ENCODE data around the gene EIF6.
"Not testable (repeated sequence)": the region's sequence is repeated elsewhere in the genome, so short reads cannot be mapped to it uniquely, and the experiment has no call there.

DNA sequence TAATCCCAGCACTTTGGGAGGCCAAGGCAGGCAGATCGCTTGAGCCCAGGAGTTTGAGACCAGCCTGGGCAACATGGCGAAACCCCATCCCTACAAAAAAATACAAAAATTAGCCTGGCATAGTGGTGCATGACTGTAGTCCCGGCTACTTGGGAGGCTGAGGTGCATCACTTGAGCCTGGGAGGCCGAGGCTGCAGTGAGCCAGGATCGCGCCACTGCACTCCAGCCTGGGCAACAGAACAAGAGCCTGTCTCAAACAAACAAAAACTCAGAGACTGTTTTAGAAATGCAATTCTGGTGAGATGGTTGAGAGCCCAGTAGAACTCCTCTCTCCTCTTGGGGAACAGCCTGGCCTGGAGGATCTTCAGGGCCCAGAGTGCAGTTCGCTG lies 31.1 kb upstream of the EIF6 start:
- not testable (repeated sequence) for TF ChIP-seq POLR2A, EP300 (IDR thresholded peaks at IDR 0.05)
- TF ChIP-seq, protein P1, sequence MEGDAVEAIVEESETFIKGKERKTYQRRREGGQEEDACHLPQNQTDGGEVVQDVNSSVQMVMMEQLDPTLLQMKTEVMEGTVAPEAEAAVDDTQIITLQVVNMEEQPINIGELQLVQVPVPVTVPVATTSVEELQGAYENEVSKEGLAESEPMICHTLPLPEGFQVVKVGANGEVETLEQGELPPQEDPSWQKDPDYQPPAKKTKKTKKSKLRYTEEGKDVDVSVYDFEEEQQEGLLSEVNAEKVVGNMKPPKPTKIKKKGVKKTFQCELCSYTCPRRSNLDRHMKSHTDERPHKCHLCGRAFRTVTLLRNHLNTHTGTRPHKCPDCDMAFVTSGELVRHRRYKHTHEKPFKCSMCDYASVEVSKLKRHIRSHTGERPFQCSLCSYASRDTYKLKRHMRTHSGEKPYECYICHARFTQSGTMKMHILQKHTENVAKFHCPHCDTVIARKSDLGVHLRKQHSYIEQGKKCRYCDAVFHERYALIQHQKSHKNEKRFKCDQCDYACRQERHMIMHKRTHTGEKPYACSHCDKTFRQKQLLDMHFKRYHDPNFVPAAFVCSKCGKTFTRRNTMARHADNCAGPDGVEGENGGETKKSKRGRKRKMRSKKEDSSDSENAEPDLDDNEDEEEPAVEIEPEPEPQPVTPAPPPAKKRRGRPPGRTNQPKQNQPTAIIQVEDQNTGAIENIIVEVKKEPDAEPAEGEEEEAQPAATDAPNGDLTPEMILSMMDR (IDR thresholded peaks at IDR 0.05): not testable (repeated sequence)

Data from sigmoid colon (tissue), 4 donors.